A549 (cell line): ENCODE results near the gene GAS7. TPM values are rescaled to one million over a fixed set of nuclear protein-coding genes. Genes with fewer than 3 reads are reported as not detected.

ENCODE experiments used
- ATAC-seq, 2 experiments: fragments of 200-7000 bp in 1 of 2; fragments of >200 bp in 1 of 2; cut with Nextera tagmentation in 1 of 2; cut with Tn5 transposase in 1 of 2; 3 replicates each; pipeline versions ENCODE4 v1.8.0 to v1.9.1; 2018 to 2020; ENCODE audit warnings: mild to moderate bottlenecking in 1 of 2, moderate library complexity in 1 of 2
- CTCF ChIA-PET: fragments of 300-600 bp; sonication (Branson Sonifier 250); formaldehyde crosslinking; extraction: SDS; loops from one replicate; lab custom pipeline; 2021; ENCODE audit warnings: antibody characterized with exemption, inconsistent platforms; lab: Yijun Ruan, JAX
- POLR2A ChIA-PET: fragments of 350-600 bp; formaldehyde crosslinking; extraction: SDS; loops from one replicate; lab custom pipeline; 2021; ENCODE audit warnings: antibody characterized with exemption, inconsistent platforms; lab: Yijun Ruan, JAX
- DNase-seq, 2 experiments: peaks; one replicate each; pipeline versions ENCODE4 v3.0.0 to v3.0.0-alpha.2; 2011 to 2016; ENCODE audit warnings: low read depth in 1 of 2, low spot score in 1 of 2
- FAIRE-seq: peaks from 2 replicates; lab custom pipeline; 2011; peaks lifted over from hg19 to GRCh38; lab: Jason Lieb, UNC
- H3K27ac ChIP-seq, 2 experiments: fragments of >200 bp; sonication (Bioruptor Twin); formaldehyde crosslinking; 3 replicates each; pipeline ENCODE4 v1.5.1; 2016 to 2017
- H3K4me1 ChIP-seq: fragments of >200 bp; sonication (Bioruptor Twin); formaldehyde crosslinking; 3 replicates; pipeline ENCODE4 v1.6.1; 2016
- H3K4me2 ChIP-seq: fragments of >200 bp; sonication (Bioruptor Twin); formaldehyde crosslinking; 3 replicates; pipeline ENCODE4 v1.6.1; 2016
- H3K4me3 ChIP-seq: fragments of >200 bp; sonication (Bioruptor Twin); formaldehyde crosslinking; 3 replicates; pipeline ENCODE4 v1.5.1; 2016
- H3K9me3 ChIP-seq: fragments of >200 bp; sonication (Bioruptor Twin); formaldehyde crosslinking; 3 replicates; pipeline ENCODE4 v1.6.1; 2016
- BCL3 ChIP-seq: fragments of >200 bp; sonication (Bioruptor Twin); formaldehyde crosslinking; IDR thresholded peaks from 3 replicates; pipeline ENCODE4 v1.6.1; 2016
- BHLHE40 ChIP-seq: IDR thresholded peaks from 2 replicates; pipeline ENCODE4 v1.6.1; 2012; ENCODE audit warnings: low read depth, low read length, inconsistent platforms
- CBX2 ChIP-seq: fragments of 200-600 bp; sonication (generic); IDR thresholded peaks from 2 replicates; pipeline ENCODE4 v1.6.1; 2016; ENCODE audit warnings: low read depth, mild to moderate bottlenecking, borderline replicate concordance
- CHD2 ChIP-seq: fragments of 150-350 bp; IDR thresholded peaks from 2 replicates; pipeline ENCODE4 v1.6.1; 2014; ENCODE audit warnings: low read length; ENCODE audit not compliant: partially characterized antibody
- CHD4 ChIP-seq: fragments of 200-600 bp; sonication (generic); IDR thresholded peaks from 2 replicates; pipeline ENCODE4 v1.6.1; 2016; ENCODE audit warnings: antibody characterized with exemption, mild to moderate bottlenecking, borderline replicate concordance
- E2F6 ChIP-seq: IDR thresholded peaks from 2 replicates; pipeline ENCODE4 v1.6.1; 2012; ENCODE audit warnings: low read depth, borderline replicate concordance
- EHF ChIP-seq: fragments of 250-450 bp; sonication (Bioruptor Pico); IDR thresholded peaks from 2 replicates; pipeline ENCODE4 v1.5.0; 2020; ENCODE audit warnings: mild to moderate bottlenecking
- ELK1 ChIP-seq: fragments of 150-350 bp; IDR thresholded peaks from 2 replicates; pipeline ENCODE4 v1.6.1; 2014; ENCODE audit warnings: low read depth, mild to moderate bottlenecking, low read length
- ESRRA ChIP-seq: fragments of 150-350 bp; IDR thresholded peaks from 2 replicates; pipeline ENCODE4 v1.6.1; 2014; ENCODE audit warnings: mild to moderate bottlenecking, low read length, borderline replicate concordance
- FOSB ChIP-seq: fragments of 250-450 bp; sonication (Bioruptor Pico); IDR thresholded peaks from 2 replicates; pipeline ENCODE4 v1.5.0; 2020; ENCODE audit warnings: mild to moderate bottlenecking, moderate library complexity
- HDAC2 ChIP-seq: fragments of 200-600 bp; sonication (generic); IDR thresholded peaks from 2 replicates; pipeline ENCODE4 v1.6.1; 2016
- HES2 ChIP-seq: fragments of >200 bp; sonication (Bioruptor Twin); formaldehyde crosslinking; IDR thresholded peaks from 2 replicates; pipeline ENCODE4 v1.6.1; 2016
- HEYL ChIP-seq: fragments of 250-450 bp; sonication (Bioruptor Pico); IDR thresholded peaks from 2 replicates; pipeline ENCODE4 v1.8.0; 2021; ENCODE audit warnings: mild to moderate bottlenecking, moderate library complexity
- HMGXB4 ChIP-seq: fragments of 250-450 bp; sonication (Bioruptor Pico); IDR thresholded peaks from 2 replicates; pipeline ENCODE4 v1.5.0; 2021; ENCODE audit warnings: mild to moderate bottlenecking, moderate library complexity, borderline replicate concordance
- HOXB5 ChIP-seq: fragments of 250-450 bp; sonication (Bioruptor Pico); IDR thresholded peaks from 2 replicates; pipeline ENCODE4 v1.5.0; 2020; ENCODE audit warnings: mild to moderate bottlenecking, moderate library complexity
- JUNB ChIP-seq: fragments of >200 bp; sonication (Bioruptor Twin); formaldehyde crosslinking; IDR thresholded peaks from 2 replicates; pipeline ENCODE4 v1.6.1; 2016
- KDM5A ChIP-seq: fragments of 200-600 bp; sonication (generic); IDR thresholded peaks from 2 replicates; pipeline ENCODE4 v1.6.1; 2016; ENCODE audit warnings: antibody characterized with exemption, mild to moderate bottlenecking
- MAZ ChIP-seq: fragments of 150-350 bp; IDR thresholded peaks from 2 replicates; pipeline ENCODE4 v1.6.1; 2014; ENCODE audit warnings: antibody characterized with exemption, low read depth, low read length, borderline replicate concordance
- MYC ChIP-seq: IDR thresholded peaks from 2 replicates; pipeline ENCODE4 v1.6.1; 2012; ENCODE audit warnings: mild to moderate bottlenecking, inconsistent platforms, low read length, improper control_type of control experiment, borderline replicate concordance
- NPAS2 ChIP-seq: fragments of 250-450 bp; sonication (Bioruptor Pico); IDR thresholded peaks from 2 replicates; pipeline ENCODE4 v1.8.0; 2022; ENCODE audit warnings: mild to moderate bottlenecking, moderate library complexity, borderline replicate concordance
- POLR2A ChIP-seq: IDR thresholded peaks from 2 replicates; pipeline ENCODE4 v1.6.1; 2012; ENCODE audit warnings: mild to moderate bottlenecking, low read length
- POLR2AphosphoS2 ChIP-seq: conservative IDR thresholded peaks from 2 replicates; pipeline ENCODE4 v1.6.1; 2012; ENCODE audit warnings: low read length, improper control_type of control experiment, inconsistent platforms
- RAD21 ChIP-seq, 2 experiments: fragments of >200 bp in 1 of 2; sonication (Bioruptor Twin) in 1 of 2; formaldehyde crosslinking in 1 of 2; IDR thresholded peaks in 1 of 2; conservative IDR thresholded peaks in 1 of 2; 2 replicates in 1 of 2; 3 replicates in 1 of 2; pipeline ENCODE4 v1.6.1; 2012 to 2018; ENCODE audit warnings: inconsistent platforms in 1 of 2
- RARB ChIP-seq: fragments of 250-450 bp; sonication (Bioruptor Pico); IDR thresholded peaks from 2 replicates; pipeline ENCODE4 v1.8.0; 2021; ENCODE audit warnings: mild to moderate bottlenecking, moderate library complexity
- REST ChIP-seq: fragments of 200-600 bp; sonication (generic); IDR thresholded peaks from 2 replicates; pipeline ENCODE4 v1.6.1; 2016; ENCODE audit warnings: antibody characterized with exemption, mild to moderate bottlenecking, moderate library complexity
- SREBF2 ChIP-seq: fragments of 450-650 bp; IDR thresholded peaks from 2 replicates; pipeline ENCODE4 v1.6.1; 2014; ENCODE audit warnings: mild to moderate bottlenecking, moderate library complexity
- USF2 ChIP-seq: fragments of 450-650 bp; IDR thresholded peaks from 2 replicates; pipeline ENCODE4 v1.6.1; 2014; ENCODE audit warnings: antibody characterized with exemption
- ZC3H11A ChIP-seq: fragments of 450-650 bp; IDR thresholded peaks from 2 replicates; pipeline ENCODE4 v1.6.1; 2014; ENCODE audit warnings: antibody characterized with exemption, mild to moderate bottlenecking
- ZNF302 ChIP-seq: fragments of 250-450 bp; sonication (Bioruptor Pico); IDR thresholded peaks from 2 replicates; pipeline ENCODE4 v1.9.0; 2021; ENCODE audit warnings: inconsistent platforms, mild to moderate bottlenecking, moderate library complexity
- WGBS: methylation state at CpG from one replicate; pipeline ENCODE4 v1.1.6; 2017; ENCODE audit errors: missing lambda C conversion rate; 5-methylcytosine and 5-hydroxymethylcytosine counted together
- polyA plus RNA-seq, 4 experiments: library from polyadenylated mRNA; depleted of rRNA in 3 of 4; stranded (reverse); fragments of >200 nt; fragmentation: RNase III in 1 of 4; extraction: RNeasy Plus Mini Kit Qiagen cat#74134 plus additional on column Dnase treatment in 1 of 4; gene quantifications; 2 replicates in 3 of 4; 3 replicates in 1 of 4; pipeline ENCODE4 v1.2.3, GENCODE V29; 2011 to 2017

The GAS7 gene
- polyA plus RNA-seq, 2 of the 4 experiments (the other 2 are of a cell fraction), result 1.3 to 1.5 TPM

- DNase-seq (no peak), ATAC-seq (no peak), FAIRE-seq (no peak)
- TF ChIP-seq CHD2 (no peak), CHD4 (no peak), HMGXB4 (CRISPR knock-in tag) (no peak), POLR2A (no peak), HDAC2 (no peak), ELK1 (no peak), JUNB (no peak), POLR2AphosphoS2 (no peak), NPAS2 (CRISPR knock-in tag) (no peak), MAZ (no peak), RARB (CRISPR knock-in tag) (no peak), HES2 (no peak), BHLHE40 (no peak), USF2 (no peak), CBX2 (no peak), E2F6 (no peak), ZC3H11A (no peak), FOSB (no peak), ESRRA (no peak)
- Histone ChIP-seq H3K4me1 (0 out of 3 replicates have a peak, but pooled peaks cover 8% of the 10 kb centered on the region), H3K4me3 (no peak overlapping the region), H3K27ac (no peak overlapping the region), H3K4me2 (no peak overlapping the region), H3K9me3 (no peaks in the 10 kb centered on the region)
- CTCF ChIA-PET, result interaction anchor here (0.6 kb wide), 1 partner anchor 239 kb away, joined by 4 read pairs; no protein-coding TSS in a partner anchor
- POLR2A ChIA-PET, result no interaction called here
- 69% methylated on average over 11 of the region's 11 CpGs for WGBS
Measured at GRCh38 chr17:10031606-10032005, 166.8 kb downstream of the GAS7 start.

GRCh38 chr17:10031127-10031526, 167.3 kb downstream of the GAS7 start:
- H3K27ac ChIP-seq, result no peak overlapping the region
- no peak for ATAC-seq
- no peak for FAIRE-seq
- no peaks in the 10 kb centered on the region for H3K9me3 ChIP-seq
- WGBS, result 26% methylated on average over 3 of the region's 3 CpGs
- 0 out of 3 replicates have a peak, but pooled peaks cover 8% of the 10 kb centered on the region for H3K4me1 ChIP-seq
- CTCF ChIA-PET, result no interaction called here
- no peak for DNase-seq
- no peak overlapping the region for H3K4me3 ChIP-seq
- POLR2A ChIA-PET, result no interaction called here
- no peak overlapping the region for H3K4me2 ChIP-seq
- TF ChIP-seq MYC, result no peak
- no peak for TF ChIP-seq ZNF302 (CRISPR knock-in tag)
- TF ChIP-seq RAD21 (conservative IDR thresholded peaks at IDR 0.05 in 1 of 2, IDR thresholded peaks at IDR 0.05 in 1 of 2), result no peak
- TF ChIP-seq ESRRA, result no peak
- no peak for TF ChIP-seq KDM5A
- no peak for TF ChIP-seq NPAS2 (CRISPR knock-in tag)
- TF ChIP-seq REST, result no peak
- no peak for TF ChIP-seq ELK1
- TF ChIP-seq EHF (CRISPR knock-in tag), result no peak
- TF ChIP-seq SREBF2, result no peak
- no peak for TF ChIP-seq HOXB5 (CRISPR knock-in tag)
- no peak for TF ChIP-seq BCL3
- no peak for TF ChIP-seq HEYL (CRISPR knock-in tag)
